ENCODE measurements around the gene MORC3.
"Not testable (repeated sequence)": the region's sequence is repeated elsewhere in the genome, so short reads cannot be mapped to it uniquely, and the experiment has no call there.

The MORC3 gene

DNA sequence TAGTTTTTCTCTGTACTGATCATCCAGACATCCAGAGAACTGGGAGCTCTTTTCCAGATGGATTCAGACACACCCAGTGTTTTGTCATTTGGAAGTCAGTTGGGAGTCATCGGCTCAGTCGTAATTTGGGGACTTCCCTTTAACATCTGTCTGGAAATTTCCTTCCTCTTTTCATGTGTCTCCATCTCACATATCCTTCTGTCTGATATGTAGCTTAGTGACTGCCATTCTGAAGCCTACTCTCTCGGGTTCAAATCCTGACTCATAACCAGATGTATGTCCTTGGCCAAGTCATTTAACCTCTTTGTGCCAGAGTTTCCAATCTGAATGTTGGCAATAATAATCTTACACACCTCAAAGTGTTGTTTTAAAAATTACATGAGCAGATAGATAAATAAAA, 3.0 kb downstream of the MORC3 start:
- no peak for DNase-seq

GRCh38 chr21:36325373-36326010, 5.5 kb downstream of the MORC3 start:
- no peak for DNase-seq

- peak; percentile 1 to 36 for DNase-seq
Measured at GRCh38 chr21:36330904-36331303, 10.9 kb downstream of the MORC3 start.

DNA sequence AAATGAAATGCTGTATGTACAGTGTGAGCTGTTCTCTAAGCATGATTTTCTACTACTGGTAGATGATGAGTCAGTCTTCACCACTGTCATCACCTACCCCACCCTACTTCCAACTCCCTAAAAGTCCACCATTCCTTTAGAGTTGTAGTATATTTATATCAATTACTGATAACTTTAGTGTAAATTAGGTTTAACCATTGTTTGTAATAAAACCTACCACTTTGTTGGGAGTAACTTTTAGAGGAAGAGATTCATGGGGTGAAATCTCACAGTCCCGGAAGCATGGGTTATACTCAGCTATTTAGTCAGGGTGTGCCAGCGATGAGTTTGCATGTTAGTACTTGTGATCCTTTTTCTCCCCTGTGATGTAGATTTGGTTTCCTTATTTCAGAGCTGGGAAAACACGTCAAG, 17.1 kb downstream of the MORC3 start:
- no peak for DNase-seq

- no peak for DNase-seq
Measured at GRCh38 chr21:36338975-36339374, 19.0 kb downstream of the MORC3 start.

- not testable (repeated sequence) for DNase-seq
Measured at GRCh38 chr21:36342581-36342980, 22.6 kb downstream of the MORC3 start.

GRCh38 chr21:36344931-36345330, 24.9 kb downstream of the MORC3 start:
- DNase-seq: no peak

- DNase-seq: no peak
Measured at GRCh38 chr21:36347278-36347961, 27.4 kb downstream of the MORC3 start.

DNA sequence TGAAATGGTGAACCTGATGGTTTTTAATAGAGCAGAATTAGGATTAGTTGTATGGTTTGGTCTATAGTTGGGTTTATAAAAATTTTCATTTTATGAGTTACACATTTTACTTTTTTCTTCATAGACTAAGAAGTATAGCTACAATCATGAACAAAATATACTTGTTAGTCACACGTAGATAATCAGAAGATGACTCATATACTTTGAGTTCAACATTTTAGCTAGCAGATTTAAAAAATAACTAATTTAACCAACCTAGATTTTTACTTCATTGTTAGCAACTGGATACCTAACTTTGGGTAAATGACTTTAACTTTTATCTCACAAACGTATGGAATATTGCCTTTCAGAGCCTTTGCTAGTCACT, 27.9 kb downstream of the MORC3 start:
- DNase-seq: no peak

GRCh38 chr21:36349315-36349714, 29.3 kb downstream of the MORC3 start:
- DNase-seq: no peak

- DNase-seq: no peak
Measured at GRCh38 chr21:36350282-36350910, 30.4 kb downstream of the MORC3 start.

DNA sequence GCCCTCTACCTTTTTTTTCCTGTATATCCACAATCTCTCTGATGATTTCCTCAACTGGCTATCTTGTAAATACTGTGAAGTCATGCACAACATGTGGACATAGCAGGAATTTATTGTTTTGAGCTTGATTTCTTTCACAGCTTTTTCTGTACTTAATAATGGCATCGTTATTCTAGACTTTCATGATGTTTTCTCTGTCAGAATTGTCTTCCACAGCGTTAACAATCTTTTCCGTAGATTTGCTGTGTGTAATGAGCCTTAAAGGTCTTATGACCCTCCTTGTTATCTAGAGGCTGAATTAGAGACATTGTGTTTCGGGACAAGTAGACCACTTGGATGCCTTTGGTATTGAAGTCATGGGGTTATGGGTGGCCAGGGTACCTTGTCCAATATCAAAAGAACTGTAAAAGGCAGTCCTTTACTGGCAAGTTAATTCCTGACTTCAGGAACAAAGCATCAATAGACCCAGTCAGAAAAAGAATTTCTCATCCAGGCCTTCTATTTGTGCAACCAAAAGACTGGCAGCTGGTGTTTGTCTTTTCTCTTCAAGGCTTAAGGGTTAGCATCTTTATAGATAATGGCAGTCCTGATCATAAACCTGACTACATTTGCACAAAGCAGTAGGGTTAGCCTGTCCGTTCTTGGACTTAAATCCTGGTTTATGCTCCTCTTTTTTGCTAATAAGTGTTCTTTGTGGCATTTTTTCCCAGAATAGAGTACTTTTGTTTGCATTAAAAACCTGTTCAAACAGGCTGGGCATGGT, 35.1 kb downstream of the MORC3 start:
- no peak for DNase-seq

GRCh38 chr21:36355868-36356267, 35.9 kb downstream of the MORC3 start:
- no peak for DNase-seq

- DNase-seq: no peak
Measured at GRCh38 chr21:36359185-36359584, 39.2 kb downstream of the MORC3 start.

DNA sequence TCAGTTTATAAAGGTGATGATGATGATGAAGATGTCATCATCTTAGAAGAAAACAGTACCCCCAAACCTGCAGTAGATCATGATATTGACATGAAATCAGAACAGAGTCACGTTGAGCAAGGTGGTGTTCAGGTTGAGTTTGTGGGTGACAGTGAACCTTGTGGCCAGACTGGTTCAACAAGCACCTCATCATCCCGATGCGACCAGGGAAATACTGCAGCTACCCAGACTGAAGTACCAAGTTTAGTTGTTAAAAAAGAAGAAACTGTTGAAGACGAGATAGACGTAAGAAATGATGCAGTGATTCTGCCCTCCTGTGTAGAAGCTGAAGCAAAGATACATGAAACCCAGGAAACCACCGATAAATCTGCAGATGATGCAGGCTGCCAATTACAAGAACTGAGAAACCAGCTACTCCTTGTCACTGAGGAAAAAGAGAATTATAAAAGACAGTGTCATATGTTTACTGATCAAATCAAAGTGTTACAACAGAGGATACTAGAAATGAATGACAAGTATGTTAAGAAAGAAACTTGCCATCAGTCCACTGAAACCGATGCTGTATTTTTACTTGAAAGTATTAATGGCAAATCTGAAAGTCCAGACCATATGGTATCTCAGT, 49.2 kb downstream of the MORC3 start:
- DNase-seq: no peak

DNA sequence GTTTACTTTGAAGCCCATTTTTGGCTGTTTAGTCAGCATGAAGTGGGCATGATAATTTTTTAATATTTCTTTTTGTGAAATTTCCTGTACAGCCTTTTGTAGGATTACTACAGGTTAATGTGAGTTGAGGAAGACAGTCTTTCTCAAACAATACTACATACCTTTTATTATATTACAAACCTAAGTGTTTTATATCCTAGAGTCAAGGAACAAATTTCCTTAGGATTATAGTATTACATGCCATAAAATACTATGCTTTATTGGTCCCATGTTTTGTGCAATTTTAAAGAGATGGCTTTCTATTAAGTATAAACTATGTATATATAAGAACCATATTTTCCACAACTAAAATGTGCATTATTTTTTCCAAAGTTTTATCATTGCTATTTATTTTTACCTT, 56.0 kb downstream of the MORC3 start:
- DNase-seq: no peak

DNA sequence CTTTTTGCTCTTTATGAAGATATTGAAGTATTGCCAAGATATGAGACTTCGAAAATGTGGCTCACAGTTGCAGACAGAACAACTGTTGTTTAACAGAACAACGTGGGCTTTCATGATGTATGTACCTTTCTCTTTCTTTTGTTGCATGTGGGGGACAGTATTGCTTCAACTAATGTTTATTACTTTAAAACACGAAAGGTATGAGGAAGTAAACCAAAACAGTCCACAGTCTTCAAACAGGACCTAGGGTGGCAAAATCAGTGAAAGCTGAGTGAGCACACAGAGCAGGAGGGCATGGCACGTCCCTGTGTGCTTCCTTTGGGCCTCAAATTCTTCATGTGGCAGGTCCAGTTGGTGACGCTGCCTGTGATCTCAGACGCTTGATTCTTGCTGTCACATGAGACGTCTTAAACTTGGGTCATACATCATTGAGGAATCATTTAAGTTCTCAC, 57.4 kb downstream of the MORC3 start:
- DNase-seq: no peak

DNA sequence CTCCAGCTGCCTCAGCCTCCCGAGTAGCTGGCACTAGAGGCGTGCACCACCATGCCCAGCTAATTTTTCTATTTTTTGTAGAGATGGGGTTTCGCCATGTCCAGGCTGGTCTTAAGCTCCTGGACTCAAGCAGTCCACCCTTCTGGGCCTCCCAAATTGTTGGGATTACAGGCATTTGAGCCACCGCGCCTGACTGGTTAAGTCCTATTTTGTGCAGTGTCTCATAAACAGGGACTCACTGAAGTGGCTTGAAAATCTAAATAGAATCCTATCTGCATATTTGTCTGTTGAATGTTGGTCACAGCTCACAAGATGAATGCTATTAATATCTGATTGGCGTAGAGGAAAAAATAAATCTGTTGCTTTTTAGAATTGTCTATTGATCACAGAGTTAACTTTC, 59.3 kb downstream of the MORC3 start:
- no peak for DNase-seq

- no peak for DNase-seq
Measured at GRCh38 chr21:36381841-36382589, 62.0 kb downstream of the MORC3 start.

DNA sequence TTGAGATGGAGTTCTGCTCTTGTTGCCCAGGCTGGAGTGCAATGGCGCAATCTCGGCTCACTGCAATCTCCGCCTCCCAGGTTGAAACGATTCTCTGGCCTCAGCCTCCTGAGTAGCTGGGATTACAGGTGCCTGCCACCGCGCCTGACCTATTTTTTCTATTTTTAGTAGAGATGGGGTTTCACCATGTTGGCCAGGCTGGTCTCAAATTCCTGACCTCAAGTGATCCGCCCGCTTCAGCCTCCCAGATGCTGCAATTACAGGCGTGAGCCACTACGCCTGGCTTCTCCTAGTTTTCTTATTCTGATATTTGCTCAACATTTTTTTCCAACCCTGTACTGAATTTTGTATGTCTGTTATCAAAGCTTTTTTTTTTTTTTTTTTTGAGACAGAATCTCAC, 62.7 kb downstream of the MORC3 start:
- not testable (repeated sequence) for DNase-seq

GRCh38 chr21:36384885-36385232, 64.9 kb downstream of the MORC3 start:
- DNase-seq: no peak
